ENCODE data around the gene MCFD2. TPM values are rescaled to one million over a fixed set of nuclear protein-coding genes. Genes with fewer than 3 reads are reported as not detected.
A peak's percentile ranks its signal among the peaks of the same experiment; 100 is the strongest.

MCFD2 gene
- total RNA-seq, 1 donor from 2014 or later: 111 TPM

- Mint-ChIP-seq H3K36me3 (no peaks in the 10 kb centered on the region), H3K27me3 (ENCODE audit: insufficient read depth, low read depth) (no peaks in the 10 kb centered on the region), H3K4me1 (peaks cover 22% of the 10 kb centered on the region), H3K27ac (no peak overlapping the region), H3K9me3 (no peaks in the 10 kb centered on the region), H3K4me3 (no peak overlapping the region)
- no peaks in the 10 kb centered on the region for H3K79me2 ChIP-seq (ENCODE audit: low read depth)
- TF ChIP-seq EZH2phosphoT487 (IDR thresholded peaks at IDR 0.05): no peak
- no peak for TF ChIP-seq EZH2 (IDR thresholded peaks at IDR 0.05)
- TF ChIP-seq, protein P1, sequence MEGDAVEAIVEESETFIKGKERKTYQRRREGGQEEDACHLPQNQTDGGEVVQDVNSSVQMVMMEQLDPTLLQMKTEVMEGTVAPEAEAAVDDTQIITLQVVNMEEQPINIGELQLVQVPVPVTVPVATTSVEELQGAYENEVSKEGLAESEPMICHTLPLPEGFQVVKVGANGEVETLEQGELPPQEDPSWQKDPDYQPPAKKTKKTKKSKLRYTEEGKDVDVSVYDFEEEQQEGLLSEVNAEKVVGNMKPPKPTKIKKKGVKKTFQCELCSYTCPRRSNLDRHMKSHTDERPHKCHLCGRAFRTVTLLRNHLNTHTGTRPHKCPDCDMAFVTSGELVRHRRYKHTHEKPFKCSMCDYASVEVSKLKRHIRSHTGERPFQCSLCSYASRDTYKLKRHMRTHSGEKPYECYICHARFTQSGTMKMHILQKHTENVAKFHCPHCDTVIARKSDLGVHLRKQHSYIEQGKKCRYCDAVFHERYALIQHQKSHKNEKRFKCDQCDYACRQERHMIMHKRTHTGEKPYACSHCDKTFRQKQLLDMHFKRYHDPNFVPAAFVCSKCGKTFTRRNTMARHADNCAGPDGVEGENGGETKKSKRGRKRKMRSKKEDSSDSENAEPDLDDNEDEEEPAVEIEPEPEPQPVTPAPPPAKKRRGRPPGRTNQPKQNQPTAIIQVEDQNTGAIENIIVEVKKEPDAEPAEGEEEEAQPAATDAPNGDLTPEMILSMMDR (IDR thresholded peaks at IDR 0.05): no peak
- no peak overlapping the region for H3K4me2 ChIP-seq
- peaks cover 8% of the 10 kb centered on the region for H3F3A ChIP-seq (ENCODE audit: low read depth)
- no peaks in the 10 kb centered on the region for H3K36me3 ChIP-seq
- H3K9ac ChIP-seq: no peak overlapping the region
- H3K9me3 ChIP-seq (ENCODE audit: low read depth): no peaks in the 10 kb centered on the region
- H3K4me3 ChIP-seq: no peak overlapping the region
- H3K27me3 ChIP-seq: no peaks in the 10 kb centered on the region
- H3K27ac ChIP-seq: no peak overlapping the region
- no peak overlapping the region for H2AFZ ChIP-seq (replicated peaks)
- H3K4me1 ChIP-seq: no peaks in the 10 kb centered on the region
- peak; percentile 22 for DNase-seq (ENCODE audit: low spot score)
- no peaks in the 10 kb centered on the region for H4K20me1 ChIP-seq (ENCODE audit: low read depth)
These were observed 36.7 kb downstream of the MCFD2 start for GRCh38 chr2:46878886-46879285.

- no peak for DNase-seq (ENCODE audit: low spot score)
- H3K4me3 ChIP-seq: no peak overlapping the region
- peaks cover 8% of the 10 kb centered on the region for H3F3A ChIP-seq (ENCODE audit: low read depth)
- H3K4me1 ChIP-seq: no peaks in the 10 kb centered on the region
- H3K36me3 ChIP-seq: no peaks in the 10 kb centered on the region
- Mint-ChIP-seq H3K4me1 (peaks cover 27% of the 10 kb centered on the region), H3K27ac (no peak overlapping the region), H3K36me3 (no peaks in the 10 kb centered on the region), H3K4me3 (no peak overlapping the region), H3K27me3 (ENCODE audit: insufficient read depth, low read depth) (no peaks in the 10 kb centered on the region), H3K9me3 (no peaks in the 10 kb centered on the region)
- no peaks in the 10 kb centered on the region for H3K27me3 ChIP-seq
- no peaks in the 10 kb centered on the region for H4K20me1 ChIP-seq (ENCODE audit: low read depth)
- H3K79me2 ChIP-seq (ENCODE audit: low read depth): no peaks in the 10 kb centered on the region
- H2AFZ ChIP-seq (replicated peaks): no peak overlapping the region
- TF ChIP-seq EZH2 (IDR thresholded peaks at IDR 0.05) (no peak), EZH2phosphoT487 (IDR thresholded peaks at IDR 0.05) (no peak)
- TF ChIP-seq, protein P1 (IDR thresholded peaks at IDR 0.05): no peak
- no peak overlapping the region for H3K9ac ChIP-seq
- H3K4me2 ChIP-seq: no peak overlapping the region
- no peak overlapping the region for H3K27ac ChIP-seq
- no peaks in the 10 kb centered on the region for H3K9me3 ChIP-seq (ENCODE audit: low read depth)
These were observed 37.2 kb downstream of the MCFD2 start for GRCh38 chr2:46878240-46878877.

GRCh38 chr2:46877619-46878113, 37.9 kb downstream of the MCFD2 start:
- DNase-seq (ENCODE audit: low spot score): no peak
- Mint-ChIP-seq H3K27ac (no peak overlapping the region), H3K4me1 (peaks cover 29% of the 10 kb centered on the region), H3K9me3 (no peaks in the 10 kb centered on the region), H3K27me3 (ENCODE audit: insufficient read depth, low read depth) (no peaks in the 10 kb centered on the region), H3K4me3 (no peak overlapping the region), H3K36me3 (no peaks in the 10 kb centered on the region)
- Histone ChIP-seq H4K20me1 (ENCODE audit: low read depth) (no peaks in the 10 kb centered on the region), H3K9ac (no peak overlapping the region), H3K36me3 (no peaks in the 10 kb centered on the region), H3F3A (ENCODE audit: low read depth) (peaks cover 8% of the 10 kb centered on the region), H3K27ac (no peak overlapping the region), H3K4me2 (no peak overlapping the region), H3K4me3 (no peak overlapping the region), H3K9me3 (ENCODE audit: low read depth) (no peaks in the 10 kb centered on the region), H3K27me3 (no peaks in the 10 kb centered on the region), H3K4me1 (no peaks in the 10 kb centered on the region), H3K79me2 (ENCODE audit: low read depth) (no peaks in the 10 kb centered on the region), H2AFZ (replicated peaks) (no peak overlapping the region)
- no peak for TF ChIP-seq EZH2phosphoT487 (IDR thresholded peaks at IDR 0.05)
- no peak for TF ChIP-seq EZH2 (IDR thresholded peaks at IDR 0.05)
- TF ChIP-seq, protein P1 (IDR thresholded peaks at IDR 0.05): no peak

Measured in neural progenitor cell (in vitro differentiated cells).